HL-60/S4 treated with retinoic acid at 250 ng/mL for 4 days and 3 days (cell line): ENCODE measurements around the gene MEST.
"Not testable (repeated sequence)": the region's sequence is repeated elsewhere in the genome, so short reads cannot be mapped to it uniquely, and the experiment has no call there.

ENCODE experiments used
- in situ Hi-C: fragments of 300-500 bp; cut with MboI; formaldehyde crosslinking; loops from 2 replicates; pipeline ENCODE4 v1.7.0; 2022; ENCODE audit warnings: low sequenced_read_pairs

Gene MEST

GRCh38 chr7:130483031-130483430, 8.9 kb upstream of the MEST start:
- in situ Hi-C loops = no loop called here

GRCh38 chr7:130485734-130486113, 6.2 kb upstream of the MEST start:
- in situ Hi-C loops = no loop called here

- in situ Hi-C loops = no loop called here
These were observed 5.6 kb upstream of the MEST start for GRCh38 chr7:130486114-130486953.

- in situ Hi-C loops = no loop called here
These were observed 4.9 kb upstream of the MEST start for GRCh38 chr7:130486954-130487436.

- in situ Hi-C loops = no loop called here
These were observed 3.3 kb upstream of the MEST start for GRCh38 chr7:130488392-130489139.

GRCh38 chr7:130489140-130489983, 2.5 kb upstream of the MEST start:
- in situ Hi-C loops = no loop called here

- in situ Hi-C loops = no loop called here
These were observed 1.5 kb upstream of the MEST start for GRCh38 chr7:130490311-130490791.

GRCh38 chr7:130490888-130491804, 739 bp upstream of the MEST start:
- in situ Hi-C loops = no loop called here

GRCh38 chr7:130492523-130493274, 814 bp downstream of the MEST start:
- in situ Hi-C loops = no loop called here

GRCh38 chr7:130493275-130493873, 1.5 kb downstream of the MEST start:
- in situ Hi-C loops = no loop called here

- in situ Hi-C loops = no loop called here
These were observed 2.6 kb downstream of the MEST start for GRCh38 chr7:130494431-130494858.

- in situ Hi-C loops = no loop called here
These were observed 8.6 kb downstream of the MEST start for GRCh38 chr7:130500463-130500862.

GRCh38 chr7:130500910-130501309, 9.0 kb downstream of the MEST start:
- in situ Hi-C loops = no loop called here

- in situ Hi-C loops = no loop called here
These were observed 13.9 kb downstream of the MEST start for GRCh38 chr7:130505753-130506152.

- in situ Hi-C loops = no loop called here
These were observed 14.5 kb downstream of the MEST start for GRCh38 chr7:130506358-130506757.

- in situ Hi-C loops = not testable (repeated sequence)
These were observed 20.2 kb downstream of the MEST start for GRCh38 chr7:130512038-130512437.

- in situ Hi-C loops = no loop called here
These were observed 21.6 kb downstream of the MEST start for GRCh38 chr7:130513447-130513846.

- in situ Hi-C loops = no loop called here
These were observed 23.6 kb downstream of the MEST start for GRCh38 chr7:130515315-130516040.
